ENCODE data around the gene P2RX6. TPM values are rescaled to one million over a fixed set of nuclear protein-coding genes. Genes with fewer than 3 reads are reported as not detected.
"Not testable (repeated sequence)": the region's sequence is repeated elsewhere in the genome, so short reads cannot be mapped to it uniquely, and the experiment has no call there.

The P2RX6 gene
- total RNA-seq, 4 donors from 2014 or later, result 0.39 to 0.50 (median 0.41) TPM

- no peaks in the 10 kb centered on the region for H3K4me1 ChIP-seq
- no peak overlapping the region for H3K4me3 ChIP-seq
- no peak for DNase-seq (ENCODE audit: extremely low spot score)
- H3K27ac ChIP-seq (replicated peaks in 1 of 4), result no peak overlapping the region
- H3K36me3 ChIP-seq, result no peaks in the 10 kb centered on the region
- intact Hi-C loops (cut with DNase I), result no loop called here
- WGBS, result 89% methylated on average over 11 of the region's 11 CpGs
- no peaks in the 10 kb centered on the region for H3K9me3 ChIP-seq
- H3K27me3 ChIP-seq, result peaks cover 0 to 8% (median 0%) of the 10 kb centered on the region in 4 donors
- TF ChIP-seq POLR2AphosphoS5 (IDR thresholded peaks at IDR 0.05), result no peak
- TF ChIP-seq CTCF (IDR thresholded peaks at IDR 0.05), result no peak
- no peak for TF ChIP-seq POLR2A (IDR thresholded peaks at IDR 0.05; ENCODE audit: low read depth)
- TF ChIP-seq EP300 (IDR thresholded peaks at IDR 0.05), result no peak
Measured at GRCh38 chr22:21054714-21055563, 40.0 kb downstream of the P2RX6 start.

GRCh38 chr22:21055564-21055834 lies 40.5 kb downstream of the P2RX6 start:
- Histone ChIP-seq H3K9me3 (no peaks in the 10 kb centered on the region), H3K4me1 (no peaks in the 10 kb centered on the region), H3K4me3 (no peak overlapping the region), H3K36me3 (no peaks in the 10 kb centered on the region), H3K27me3 (peaks cover 0 to 8% (median 0%) of the 10 kb centered on the region in 4 donors), H3K27ac (replicated peaks in 1 of 4) (no peak overlapping the region)
- no peak for DNase-seq (ENCODE audit: extremely low spot score)
- no peak for TF ChIP-seq CTCF (IDR thresholded peaks at IDR 0.05)
- TF ChIP-seq POLR2AphosphoS5 (IDR thresholded peaks at IDR 0.05), result no peak
- TF ChIP-seq EP300 (IDR thresholded peaks at IDR 0.05), result no peak
- TF ChIP-seq POLR2A (IDR thresholded peaks at IDR 0.05; ENCODE audit: low read depth), result no peak
- intact Hi-C loops (cut with DNase I), result no loop called here
- 54% methylated on average over 4 of the region's 4 CpGs for WGBS

GRCh38 chr22:21055880-21056319 lies 40.9 kb downstream of the P2RX6 start:
- Histone ChIP-seq H3K9me3 (no peaks in the 10 kb centered on the region), H3K36me3 (no peaks in the 10 kb centered on the region), H3K27ac (replicated peaks in 1 of 4) (no peak overlapping the region), H3K4me1 (no peaks in the 10 kb centered on the region), H3K4me3 (no peak overlapping the region), H3K27me3 (peaks cover 0 to 8% (median 0%) of the 10 kb centered on the region in 4 donors)
- WGBS, result 61% methylated on average over 7 of the region's 7 CpGs
- intact Hi-C loops (cut with DNase I), result no loop called here
- no peak for DNase-seq (ENCODE audit: extremely low spot score)
- TF ChIP-seq POLR2AphosphoS5 (IDR thresholded peaks at IDR 0.05), result no peak
- no peak for TF ChIP-seq EP300 (IDR thresholded peaks at IDR 0.05)
- no peak for TF ChIP-seq POLR2A (IDR thresholded peaks at IDR 0.05; ENCODE audit: low read depth)
- TF ChIP-seq CTCF (IDR thresholded peaks at IDR 0.05), result no peak

- H3K36me3 ChIP-seq; intact Hi-C loops (cut with DNase I); H3K4me1 ChIP-seq; H3K9me3 ChIP-seq; DNase-seq (ENCODE audit: extremely low spot score); H3K4me3 ChIP-seq; H3K27me3 ChIP-seq; H3K27ac ChIP-seq (replicated peaks in 1 of 4): not testable (repeated sequence)
- 83% methylated on average over 7 of the region's 8 CpGs for WGBS
Measured at GRCh38 chr22:21060363-21060762, 45.4 kb downstream of the P2RX6 start.

GRCh38 chr22:21061660-21062321 lies 46.8 kb downstream of the P2RX6 start:
- H3K36me3 ChIP-seq; H3K9me3 ChIP-seq; H3K27me3 ChIP-seq; intact Hi-C loops (cut with DNase I); DNase-seq (ENCODE audit: extremely low spot score); H3K4me1 ChIP-seq; H3K27ac ChIP-seq (replicated peaks in 1 of 4); H3K4me3 ChIP-seq: not testable (repeated sequence)
- WGBS, result 90% methylated on average over 15 of the region's 18 CpGs

- H3K27ac ChIP-seq (replicated peaks in 1 of 4); H3K9me3 ChIP-seq; H3K4me1 ChIP-seq; H3K36me3 ChIP-seq; DNase-seq (ENCODE audit: extremely low spot score); intact Hi-C loops (cut with DNase I); H3K4me3 ChIP-seq; H3K27me3 ChIP-seq: not testable (repeated sequence)
- WGBS, result 85% methylated on average over 11 of the region's 11 CpGs
Measured at GRCh38 chr22:21064425-21064824, 49.5 kb downstream of the P2RX6 start.
